Measurements from ENCODE around the gene DHRS9. TPM values are rescaled to one million over a fixed set of nuclear protein-coding genes. Genes with fewer than 3 reads are reported as not detected.

DHRS9 gene
- total and polyA plus RNA-seq, 2 donors from 2014 or later: 2.2 TPM; not detected in 1

- H3K9me3 ChIP-seq (ENCODE audit: control insufficient read depth in 2 of 3, insufficient read depth in 1 of 3, low read length in 3 of 3): no peaks in the 10 kb centered on the region
- no peak overlapping the region for H3K9ac ChIP-seq (ENCODE audit: low read length in 3 of 3)
- FAIRE-seq: no peak
- H3K27me3 ChIP-seq (ENCODE audit: control insufficient read depth, insufficient read depth, low read length): no peaks in the 10 kb centered on the region
- no peaks in the 10 kb centered on the region for H3K36me3 ChIP-seq (ENCODE audit: control insufficient read depth in 2 of 3, insufficient read depth in 3 of 3, low read length in 3 of 3)
- peaks cover 0 to 3% (median 0%) of the 10 kb centered on the region in 3 donors for H3K4me1 ChIP-seq (ENCODE audit: control insufficient read depth in 2 of 3, insufficient read depth in 2 of 3, low read depth in 1 of 3, low read length in 3 of 3)
- intact Hi-C loops (cut with DNase I): no loop called here
- peak; percentile 81 for TF ChIP-seq CTCF (IDR thresholded peaks at IDR 0.05; ENCODE audit: borderline replicate concordance, extremely low read depth, insufficient read depth)
- H3K27ac ChIP-seq (ENCODE audit: low read depth in 2 of 2, low read length in 2 of 2): no peak overlapping the region
- DNase-seq: peak; percentile 83 to 93 (median 84)
- no peak overlapping the region for H3K4me3 ChIP-seq (ENCODE audit: low read length in 3 of 3)
These were observed 40.4 kb downstream of the DHRS9 start for GRCh38 chr2:169109502-169110409.

DNA sequence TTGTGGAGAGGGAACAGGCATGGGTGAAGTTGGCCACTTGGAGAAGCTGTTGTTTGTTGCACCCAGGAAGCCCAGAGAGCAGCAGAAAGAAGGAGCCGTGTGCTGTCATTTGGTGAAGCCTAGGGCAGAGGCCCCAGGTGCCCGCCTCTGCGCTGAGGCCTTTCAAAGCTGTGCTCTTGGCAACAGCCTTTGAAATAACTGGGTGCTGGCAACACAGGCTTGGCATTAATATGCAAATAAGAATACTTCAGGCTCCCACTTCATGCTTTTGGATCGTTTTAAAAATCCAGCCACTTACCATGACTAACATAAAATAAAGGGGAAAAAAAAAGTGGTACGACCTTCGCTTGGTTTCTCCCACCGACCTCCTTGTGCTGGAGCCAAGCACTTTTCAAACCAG lies 41.1 kb downstream of the DHRS9 start:
- intact Hi-C loops (cut with DNase I): no loop called here
- H3K36me3 ChIP-seq (ENCODE audit: control insufficient read depth in 2 of 3, insufficient read depth in 3 of 3, low read length in 3 of 3): no peaks in the 10 kb centered on the region

DNA sequence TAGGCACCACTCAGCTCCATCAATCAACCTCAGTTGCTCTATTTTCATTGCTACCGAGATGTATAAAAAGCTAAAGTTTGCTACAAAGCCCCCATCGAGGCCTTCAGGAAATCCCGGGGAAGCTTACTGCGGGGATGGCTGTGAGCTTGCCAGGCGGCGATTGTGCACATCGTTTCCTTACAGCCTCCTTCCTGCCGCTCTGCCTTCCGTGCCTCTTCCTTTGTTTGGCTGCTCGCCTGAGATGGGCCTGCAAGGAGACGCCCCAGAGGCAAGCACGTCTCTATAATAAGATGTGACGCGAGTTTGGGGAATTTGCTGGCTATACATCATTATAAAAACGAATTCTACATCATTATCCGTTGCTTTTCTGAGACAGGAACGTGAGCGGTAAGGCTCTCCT lies 41.6 kb downstream of the DHRS9 start:
- intact Hi-C loops (cut with DNase I): no loop called here

More for the DNA sequence above, 41.1 kb downstream of the DHRS9 start:
- Histone ChIP-seq H3K27me3 (ENCODE audit: control insufficient read depth, insufficient read depth, low read length) (no peaks in the 10 kb centered on the region), H3K4me1 (ENCODE audit: control insufficient read depth in 2 of 3, insufficient read depth in 2 of 3, low read depth in 1 of 3, low read length in 3 of 3) (peaks cover 0 to 3% (median 0%) of the 10 kb centered on the region in 3 donors), H3K4me3 (ENCODE audit: low read length in 3 of 3) (no peak overlapping the region), H3K9ac (ENCODE audit: low read length in 3 of 3) (no peak overlapping the region), H3K27ac (ENCODE audit: low read depth in 2 of 2, low read length in 2 of 2) (no peak overlapping the region), H3K9me3 (ENCODE audit: control insufficient read depth in 2 of 3, insufficient read depth in 1 of 3, low read length in 3 of 3) (no peaks in the 10 kb centered on the region)
- DNase-seq (no peak), FAIRE-seq (no peak)
- TF ChIP-seq CTCF (IDR thresholded peaks at IDR 0.05; ENCODE audit: borderline replicate concordance, extremely low read depth, insufficient read depth): no peak

More for the DNA sequence above, 41.6 kb downstream of the DHRS9 start:
- DNase-seq (peak in 1 of 5 donors; percentile 21), FAIRE-seq (no peak)
- no peak overlapping the region for H3K27ac ChIP-seq (ENCODE audit: low read depth in 2 of 2, low read length in 2 of 2)
- peaks cover 0 to 3% (median 0%) of the 10 kb centered on the region in 3 donors for H3K4me1 ChIP-seq (ENCODE audit: control insufficient read depth in 2 of 3, insufficient read depth in 2 of 3, low read depth in 1 of 3, low read length in 3 of 3)
- no peak for TF ChIP-seq CTCF (IDR thresholded peaks at IDR 0.05; ENCODE audit: borderline replicate concordance, extremely low read depth, insufficient read depth)
- H3K4me3 ChIP-seq (ENCODE audit: low read length in 3 of 3): no peak overlapping the region
- H3K36me3 ChIP-seq (ENCODE audit: control insufficient read depth in 2 of 3, insufficient read depth in 3 of 3, low read length in 3 of 3): no peaks in the 10 kb centered on the region
- no peaks in the 10 kb centered on the region for H3K27me3 ChIP-seq (ENCODE audit: control insufficient read depth, insufficient read depth, low read length)
- H3K9ac ChIP-seq (ENCODE audit: low read length in 3 of 3): no peak overlapping the region
- no peaks in the 10 kb centered on the region for H3K9me3 ChIP-seq (ENCODE audit: control insufficient read depth in 2 of 3, insufficient read depth in 1 of 3, low read length in 3 of 3)
